ENCODE data around the gene RIOK1. TPM values are rescaled to one million over a fixed set of nuclear protein-coding genes. Genes with fewer than 3 reads are reported as not detected.
"Not testable (repeated sequence)": the region's sequence is repeated elsewhere in the genome, so short reads cannot be mapped to it uniquely, and the experiment has no call there.

Gene RIOK1
- polyA plus RNA-seq, 6 donors from 2014 or later = 16.9 to 24.9 (median 21.7) TPM

GRCh38 chr6:7454696-7455358 lies 65.2 kb downstream of the RIOK1 start:
- peaks cover 0 to 17% (median 0%) of the 10 kb centered on the region in 3 donors for H3K4me1 Mint-ChIP-seq

DNA sequence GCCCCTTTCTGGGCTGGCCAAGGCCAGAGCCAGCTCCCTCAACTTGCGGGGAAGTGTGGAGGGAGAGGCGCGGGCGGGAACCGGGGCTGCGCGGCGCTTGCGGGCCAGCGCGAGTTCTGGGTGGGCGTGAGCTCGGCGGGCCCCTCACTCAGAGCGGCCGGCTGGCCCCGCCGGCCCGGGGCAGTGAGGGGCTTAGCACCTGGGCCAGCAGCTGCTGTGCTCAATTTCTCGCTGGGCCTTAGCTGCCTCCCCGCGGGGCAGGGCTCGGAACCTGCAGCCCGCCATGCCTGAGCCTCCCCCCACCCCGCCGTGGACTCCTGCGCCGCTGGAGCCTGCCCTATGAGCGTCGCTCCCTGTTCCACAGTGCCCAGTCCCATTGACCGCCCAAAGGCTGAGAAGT lies 66.7 kb downstream of the RIOK1 start:
- peaks cover 0 to 27% (median 22%) of the 10 kb centered on the region in 3 donors for H3K27me3 Mint-ChIP-seq
- not testable (repeated sequence) for DNase-seq; H3K4me1 Mint-ChIP-seq; H3K4me3 Mint-ChIP-seq; H3K27ac Mint-ChIP-seq; H3K9me3 Mint-ChIP-seq; H3K36me3 Mint-ChIP-seq; ATAC-seq (ENCODE audit: low read depth in 2 of 2)

More at GRCh38 chr6:7454696-7455358, 65.2 kb downstream of the RIOK1 start:
- Mint-ChIP-seq H3K36me3 (no peaks in the 10 kb centered on the region), H3K9me3 (peaks cover 0 to 6% (median 2%) of the 10 kb centered on the region in 7 donors), H3K27me3 (peaks cover 0 to 22% (median 20%) of the 10 kb centered on the region in 3 donors), H3K27ac (peak overlapping the region in 1 of 6 donors; percentile 34), H3K4me3 (peak overlapping the region in 1 of 8 donors; percentile 41)
- DNase-seq = no peak
- no peak for ATAC-seq (ENCODE audit: low read depth in 2 of 2)

DNA sequence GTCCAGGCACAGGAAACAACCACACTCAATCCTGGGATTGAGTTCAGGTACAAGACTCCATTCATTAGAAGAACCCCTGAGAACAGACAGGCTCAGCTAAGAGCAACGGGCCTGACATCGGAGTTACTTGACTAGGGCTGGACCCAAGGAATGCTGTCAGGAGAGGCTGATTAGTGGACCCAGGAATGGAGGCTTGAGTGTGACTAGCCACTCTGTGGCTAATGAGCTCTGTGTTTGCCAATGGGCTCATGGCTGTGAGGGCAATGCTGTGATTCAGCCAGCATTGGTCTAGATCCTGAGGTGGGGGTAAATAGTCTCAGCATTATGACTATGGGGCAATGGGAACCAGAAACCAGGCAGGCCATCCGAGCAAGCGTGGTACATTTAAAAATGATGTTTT lies 71.8 kb downstream of the RIOK1 start:
- no peak overlapping the region for H3K27ac Mint-ChIP-seq
- peaks cover 0 to 5% of the 10 kb centered on the region in 2 donors for H3K36me3 Mint-ChIP-seq
- H3K4me3 Mint-ChIP-seq = no peak overlapping the region
- ATAC-seq (ENCODE audit: low read depth in 2 of 2) = no peak
- peaks cover 3 to 26% (median 6%) of the 10 kb centered on the region in 3 donors for H3K27me3 Mint-ChIP-seq
- no peaks in the 10 kb centered on the region for H3K4me1 Mint-ChIP-seq
- H3K9me3 Mint-ChIP-seq = peaks cover 0 to 6% (median 3%) of the 10 kb centered on the region in 7 donors
- DNase-seq = no peak

DNA sequence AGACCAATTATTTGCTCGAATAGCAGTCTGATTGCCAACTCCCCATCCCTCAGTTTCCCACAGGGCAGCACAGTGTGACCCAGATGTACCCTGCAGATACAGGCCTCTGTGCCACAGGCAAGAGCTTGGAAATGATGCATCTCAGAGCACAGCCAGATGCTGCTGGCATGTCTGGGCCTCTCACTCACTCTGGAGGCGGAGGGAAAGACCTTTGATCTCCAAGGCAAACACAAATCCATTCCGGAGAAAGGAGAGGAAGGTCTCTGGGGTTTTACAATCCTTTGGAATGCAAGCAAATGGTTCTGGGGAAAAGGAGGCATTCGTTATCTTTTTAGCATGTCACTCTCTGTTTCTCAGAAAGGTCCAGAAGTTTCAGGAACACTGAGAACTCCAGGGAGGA lies 74.2 kb downstream of the RIOK1 start:
- Mint-ChIP-seq H3K27ac (no peak overlapping the region), H3K27me3 (peaks cover 3 to 27% (median 10%) of the 10 kb centered on the region in 3 donors), H3K36me3 (peaks cover 0 to 5% of the 10 kb centered on the region in 2 donors), H3K4me1 (peaks cover 0 to 4% (median 4%) of the 10 kb centered on the region in 3 donors), H3K4me3 (no peak overlapping the region), H3K9me3 (peaks cover 0 to 2% (median 0%) of the 10 kb centered on the region in 7 donors)
- DNase-seq = no peak
- ATAC-seq (ENCODE audit: low read depth in 2 of 2) = no peak

DNA sequence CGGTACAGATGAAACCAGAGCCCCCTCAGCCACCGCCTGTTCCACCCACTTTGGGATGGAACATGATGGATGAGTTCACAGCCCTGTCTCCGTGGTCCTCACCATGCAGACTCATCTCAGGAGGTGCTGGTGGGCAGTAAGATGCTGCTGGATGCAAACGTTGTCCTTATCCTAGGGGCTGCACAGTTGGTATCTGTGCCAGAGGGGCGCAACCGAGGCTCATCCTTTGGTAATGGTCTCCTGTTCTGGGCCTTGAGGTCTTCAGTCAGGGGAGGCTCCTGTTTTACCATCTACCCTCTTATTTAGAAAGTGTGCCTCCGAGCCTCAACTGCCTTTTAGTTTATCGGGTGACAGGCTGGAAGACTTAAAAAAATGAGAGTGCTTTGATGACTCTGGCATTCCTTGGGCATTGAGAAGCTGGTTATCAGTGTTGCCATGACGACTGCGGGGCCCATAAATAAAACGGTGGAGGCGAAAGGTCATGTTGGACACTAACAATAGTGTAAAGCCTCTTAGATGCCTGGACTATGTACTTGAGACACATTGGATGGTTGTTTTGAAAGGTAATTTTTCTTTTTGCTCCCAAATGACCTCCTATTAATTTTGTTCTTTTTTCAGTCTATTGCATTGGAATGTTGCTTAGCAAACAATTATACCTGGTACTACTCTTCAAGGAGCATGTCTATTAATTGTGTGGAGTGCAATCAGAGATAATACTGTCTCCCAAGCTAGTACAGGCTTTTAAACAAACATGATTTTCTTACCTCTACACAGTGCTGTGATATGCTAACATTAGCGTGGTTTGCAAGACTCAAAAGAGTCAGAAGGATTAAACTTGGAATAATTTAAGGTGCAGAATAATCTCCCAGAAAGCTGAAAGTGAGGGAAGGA lies 77.6 kb downstream of the RIOK1 start:
- H3K36me3 Mint-ChIP-seq = peaks cover 0 to 5% of the 10 kb centered on the region in 2 donors
- H3K27me3 Mint-ChIP-seq = peaks cover 3 to 32% (median 10%) of the 10 kb centered on the region in 3 donors
- peaks cover 0 to 4% (median 0%) of the 10 kb centered on the region in 7 donors for H3K9me3 Mint-ChIP-seq
- no peak for DNase-seq
- H3K4me1 Mint-ChIP-seq = peaks cover 8 to 12% (median 8%) of the 10 kb centered on the region in 3 donors
- peak overlapping the region in 2 of 6 donors; percentile 15 to 65 for H3K27ac Mint-ChIP-seq
- ATAC-seq (ENCODE audit: low read depth in 2 of 2) = no peak
- no peak overlapping the region for H3K4me3 Mint-ChIP-seq

Other genes starting within 250 kb of the RIOK1 start
- 100 to 1,000 TPM; 122 to 167 (median 147) TPM for gene SSR1, start 76.6 kb upstream of the RIOK1 start, polyA plus RNA-seq (ENCODE audit: low read depth in 6 of 6)
- gene CAGE1, start 66 bp upstream of the RIOK1 start, polyA plus RNA-seq (ENCODE audit: low read depth in 6 of 6) = under 1 TPM in 3 of 6 donors, not detected in 3; 0.08 to 0.26 (median 0.19) TPM
- gene DSP, start 151.9 kb downstream of the RIOK1 start, polyA plus RNA-seq (ENCODE audit: low read depth in 6 of 6) = 10 to 100 TPM in 4 of 6 donors, 1 to 10 TPM in 2; 6.3 to 49.2 (median 15.8) TPM
- 10 to 100 TPM in 4 of 6 donors, 1 to 10 TPM in 2; 5.3 to 15.1 (median 11.0) TPM for gene SNRNP48, start 200.4 kb downstream of the RIOK1 start, polyA plus RNA-seq (ENCODE audit: low read depth in 6 of 6)

Data from naive B cell (primary cell).